Esophagus squamous epithelium (tissue), 4 donors: ENCODE data around the gene PEX14.

Experiments
- CTCF ChIP-seq, 6 experiments: fragments of 450-650 bp in 4 of 6; fragments of 200-600 bp in 2 of 6; sonication (generic) in 2 of 6; IDR thresholded peaks; one replicate each; pipeline ENCODE4 v1.5.1; 2016 to 2019; ENCODE audit warnings: antibody characterized with exemption in 6 of 6, mild to moderate bottlenecking in 4 of 6, moderate library complexity in 4 of 6
- POLR2A ChIP-seq, 4 donors: fragments of 450-650 bp; IDR thresholded peaks; one replicate each; pipeline ENCODE4 v1.6.1; 2017; ENCODE audit warnings: antibody characterized with exemption in 4 of 4, mild to moderate bottlenecking in 4 of 4, moderate library complexity in 3 of 4

- no peak for TF ChIP-seq CTCF (IDR thresholded peaks at IDR 0.05)
- TF ChIP-seq POLR2A (IDR thresholded peaks at IDR 0.05) = no peak
Measured at GRCh38 chr1:10615332-10615731, 140.6 kb downstream of the PEX14 start.
